IPS-18a (cell line): ENCODE measurements around the gene SUMF1.

Experiments
- H3K27ac ChIP-seq: one replicate; pipeline ENCODE4 v1.5.1; 2013; ENCODE audit warnings: low read length
- H3K27me3 ChIP-seq: one replicate; pipeline ENCODE4 v1.6.1; 2013; ENCODE audit warnings: mild to moderate bottlenecking, low read length; ENCODE audit not compliant: control insufficient read depth, insufficient read depth
- H3K36me3 ChIP-seq: one replicate; pipeline ENCODE4 v1.6.1; 2013; ENCODE audit warnings: low read depth, low read length; ENCODE audit not compliant: control insufficient read depth
- H3K4me1 ChIP-seq: one replicate; pipeline ENCODE4 v1.6.1; 2013; ENCODE audit warnings: low read depth, low read length; ENCODE audit not compliant: control insufficient read depth
- H3K4me3 ChIP-seq: one replicate; pipeline ENCODE4 v1.5.1; 2013; ENCODE audit warnings: low read length
- H3K9ac ChIP-seq: one replicate; pipeline ENCODE4 v1.6.1; 2013; ENCODE audit warnings: mild to moderate bottlenecking, low read length, moderate library complexity
- H3K9me3 ChIP-seq: one replicate; pipeline ENCODE4 v1.6.1; 2013; ENCODE audit warnings: low read depth, low read length; ENCODE audit not compliant: control insufficient read depth

SUMF1 gene

GRCh38 chr3:4466741-4467521 is at the start of gene SUMF1:
SUMF1 (minus strand) TSS chr3:4467269; CDS start chr3:4467245, 24 bp downstream.
- Histone ChIP-seq H3K27me3 (no peaks in the 10 kb centered on the region), H3K36me3 (no peaks in the 10 kb centered on the region), H3K9me3 (no peaks in the 10 kb centered on the region), H3K9ac (peak within 1 kb of the TSS; percentile 85), H3K4me1 (no peaks in the 10 kb centered on the region), H3K27ac (peak within 1 kb of the TSS; percentile 3), H3K4me3 (peak within 1 kb of the TSS; percentile 88)

DNA sequence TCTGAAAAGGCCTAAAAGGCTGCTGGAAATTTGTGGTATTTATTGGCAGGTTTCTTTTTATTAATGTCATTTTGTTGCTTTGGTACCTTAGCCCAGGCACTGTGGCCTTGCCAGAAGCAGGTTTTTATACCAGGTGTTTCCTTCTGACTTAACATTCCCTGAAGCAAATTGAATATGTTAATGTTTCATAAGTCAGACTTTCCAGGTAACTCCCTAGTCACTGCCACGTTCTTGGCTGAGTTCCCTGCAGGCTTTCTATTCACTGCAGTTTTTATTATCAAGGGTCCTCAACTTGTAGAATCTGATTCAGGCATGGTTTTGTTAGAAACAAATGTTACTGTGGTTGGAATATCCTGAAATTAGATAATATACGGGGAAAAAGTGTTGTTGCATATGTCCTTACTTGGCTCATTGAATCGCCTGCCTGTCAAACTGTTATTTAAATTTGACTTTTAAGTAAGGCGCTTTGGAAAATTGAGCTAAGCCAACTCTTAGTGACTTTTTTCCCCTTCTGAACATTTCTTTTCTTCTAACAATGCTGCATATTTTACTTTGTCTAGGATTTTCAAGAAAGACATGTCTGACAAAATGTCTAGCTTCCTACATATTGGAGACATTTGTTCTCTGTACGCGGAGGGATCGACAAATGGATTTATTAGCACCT is 49.0 kb upstream of the SUMF1 start:
- H3K27me3 ChIP-seq: no peaks in the 10 kb centered on the region

DNA sequence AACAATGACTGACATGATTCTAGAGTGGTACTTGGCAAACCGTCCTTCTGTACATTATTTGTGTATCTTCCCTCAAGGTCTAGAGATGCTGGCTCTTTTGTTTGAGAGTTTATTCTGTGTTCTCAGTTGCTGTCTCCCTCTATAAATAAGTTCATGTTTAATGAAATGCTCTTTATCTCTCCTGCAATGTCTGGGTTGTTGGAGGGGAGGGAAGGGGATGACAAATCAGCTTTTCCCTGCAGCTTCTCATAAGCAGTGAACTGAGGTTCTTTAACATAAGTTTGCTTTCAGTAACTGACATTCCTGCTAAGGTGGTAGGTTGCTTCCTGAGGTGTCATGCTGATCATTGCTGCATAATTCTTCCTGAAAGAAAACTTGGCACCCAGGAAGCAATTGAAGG is 47.8 kb upstream of the SUMF1 start:
- Histone ChIP-seq H3K4me3 (no peak overlapping the region), H3K27ac (no peak overlapping the region), H3K9ac (no peak overlapping the region), H3K36me3 (no peaks in the 10 kb centered on the region), H3K4me1 (peaks cover 17% of the 10 kb centered on the region), H3K27me3 (no peaks in the 10 kb centered on the region), H3K9me3 (no peaks in the 10 kb centered on the region)

More for the DNA sequence above, 49.0 kb upstream of the SUMF1 start:
- Histone ChIP-seq H3K4me1 (peaks cover 17% of the 10 kb centered on the region), H3K9me3 (no peaks in the 10 kb centered on the region), H3K36me3 (no peaks in the 10 kb centered on the region), H3K9ac (no peak overlapping the region), H3K4me3 (no peak overlapping the region), H3K27ac (no peak overlapping the region)

DNA sequence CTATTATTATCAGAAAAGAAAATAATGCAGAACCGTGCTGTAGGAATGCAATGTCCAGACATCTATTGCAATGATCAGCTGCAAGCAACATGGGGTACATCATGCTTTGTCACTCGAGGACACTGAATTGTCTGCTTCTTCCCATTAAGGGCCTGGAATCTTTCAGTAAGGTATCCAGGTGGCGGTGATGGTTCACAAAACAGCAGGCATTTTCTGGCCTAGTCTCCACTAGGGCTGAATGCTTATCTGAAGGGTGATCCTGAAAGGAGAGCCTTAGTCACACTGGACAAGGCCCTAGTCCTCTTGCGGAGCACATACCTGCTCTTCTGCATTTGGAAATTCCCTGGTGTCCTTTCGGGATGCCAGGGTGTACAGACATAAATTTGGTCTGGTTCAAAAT is 47.3 kb upstream of the SUMF1 start:
- H3K4me1 ChIP-seq: peaks cover 17% of the 10 kb centered on the region
- no peaks in the 10 kb centered on the region for H3K36me3 ChIP-seq
- no peak overlapping the region for H3K9ac ChIP-seq
- H3K4me3 ChIP-seq: no peak overlapping the region
- H3K27me3 ChIP-seq: no peaks in the 10 kb centered on the region
- H3K9me3 ChIP-seq: no peaks in the 10 kb centered on the region
- no peak overlapping the region for H3K27ac ChIP-seq

- Histone ChIP-seq H3K4me1 (peaks cover 26% of the 10 kb centered on the region), H3K4me3 (no peak overlapping the region), H3K9ac (no peak overlapping the region), H3K9me3 (no peaks in the 10 kb centered on the region), H3K36me3 (no peaks in the 10 kb centered on the region), H3K27ac (no peak overlapping the region), H3K27me3 (no peaks in the 10 kb centered on the region)
Observed at GRCh38 chr3:4512895-4513616, 46.0 kb upstream of the SUMF1 start.

DNA sequence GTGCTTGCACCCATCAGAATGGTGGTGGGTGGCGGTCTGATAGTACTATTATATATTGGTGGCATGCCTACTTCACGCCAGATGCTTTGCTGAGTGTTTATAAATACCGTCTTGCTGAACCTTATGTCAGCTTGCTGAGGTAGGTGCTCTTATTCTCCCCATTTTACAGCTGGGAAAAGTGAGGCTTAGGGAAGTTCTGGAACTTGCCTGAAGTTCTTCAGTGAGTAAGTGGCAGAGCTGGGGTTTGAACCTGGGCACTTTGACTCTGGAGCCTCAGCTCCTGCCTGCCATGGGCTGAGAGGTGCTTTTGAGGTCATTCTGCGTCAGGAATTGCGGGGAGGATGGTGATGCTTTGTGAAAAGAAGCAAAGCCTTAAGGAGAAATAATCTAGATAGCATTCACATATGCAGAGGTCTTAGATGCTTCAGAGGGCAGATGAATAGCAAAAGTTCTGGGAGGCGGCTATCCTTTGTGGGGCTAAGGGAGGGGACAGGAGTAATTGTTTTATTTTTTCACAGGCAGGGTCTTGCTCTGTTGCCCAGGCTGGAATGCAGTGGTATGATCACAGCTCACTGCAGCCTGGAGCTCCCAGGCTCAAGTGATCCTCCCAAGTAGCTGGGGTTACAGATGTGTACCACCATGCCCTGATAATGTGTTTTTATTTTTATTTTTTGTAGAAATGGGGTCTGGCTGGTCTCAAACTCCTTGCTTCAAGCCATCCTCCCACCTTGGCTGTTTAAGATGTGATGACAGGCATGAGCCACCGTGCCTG is 44.6 kb upstream of the SUMF1 start:
- Histone ChIP-seq H3K9ac (no peak overlapping the region), H3K36me3 (no peaks in the 10 kb centered on the region), H3K4me1 (peaks cover 27% of the 10 kb centered on the region), H3K4me3 (no peak overlapping the region), H3K27me3 (no peaks in the 10 kb centered on the region), H3K27ac (no peak overlapping the region), H3K9me3 (no peaks in the 10 kb centered on the region)

GRCh38 chr3:4509983-4510755 is 43.1 kb upstream of the SUMF1 start:
- Histone ChIP-seq H3K4me3 (no peak overlapping the region), H3K4me1 (peaks cover 23% of the 10 kb centered on the region), H3K27ac (no peak overlapping the region), H3K9me3 (no peaks in the 10 kb centered on the region), H3K36me3 (no peaks in the 10 kb centered on the region), H3K27me3 (no peaks in the 10 kb centered on the region), H3K9ac (no peak overlapping the region)

DNA sequence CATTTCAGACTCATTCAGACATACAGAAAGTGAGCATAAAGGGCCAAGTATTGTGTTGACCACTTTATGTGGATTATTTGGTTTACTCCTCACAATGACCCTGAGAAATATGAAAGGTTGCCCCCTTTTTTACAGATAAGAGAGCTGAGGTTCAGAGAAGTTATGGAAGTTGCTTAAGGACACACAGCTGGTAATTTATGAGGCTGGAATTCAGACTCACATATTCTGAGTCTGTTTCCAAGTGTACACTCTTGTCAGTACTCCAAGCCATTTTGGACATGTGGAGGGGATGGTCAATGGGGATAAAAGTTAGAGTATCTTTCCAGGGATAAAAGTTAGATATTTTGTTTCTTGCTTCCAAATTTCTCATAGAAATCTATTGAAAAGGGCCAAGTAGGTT is 42.0 kb upstream of the SUMF1 start:
- H3K4me1 ChIP-seq: peaks cover 12% of the 10 kb centered on the region
- H3K27me3 ChIP-seq: no peaks in the 10 kb centered on the region
- no peaks in the 10 kb centered on the region for H3K36me3 ChIP-seq
- H3K27ac ChIP-seq: no peak overlapping the region
- no peaks in the 10 kb centered on the region for H3K9me3 ChIP-seq
- H3K9ac ChIP-seq: no peak overlapping the region
- no peak overlapping the region for H3K4me3 ChIP-seq

GRCh38 chr3:4508048-4508981 is 41.2 kb upstream of the SUMF1 start:
- Histone ChIP-seq H3K9me3 (no peaks in the 10 kb centered on the region), H3K36me3 (no peaks in the 10 kb centered on the region), H3K4me1 (peaks cover 11% of the 10 kb centered on the region), H3K9ac (no peak overlapping the region), H3K27ac (no peak overlapping the region), H3K27me3 (no peaks in the 10 kb centered on the region), H3K4me3 (no peak overlapping the region)

GRCh38 chr3:4507024-4507596 is 40.0 kb upstream of the SUMF1 start:
- H3K9me3 ChIP-seq: no peaks in the 10 kb centered on the region
- H3K4me3 ChIP-seq: no peak overlapping the region
- no peak overlapping the region for H3K27ac ChIP-seq
- no peaks in the 10 kb centered on the region for H3K36me3 ChIP-seq
- H3K9ac ChIP-seq: no peak overlapping the region
- H3K27me3 ChIP-seq: no peaks in the 10 kb centered on the region
- H3K4me1 ChIP-seq: peaks cover 11% of the 10 kb centered on the region
